ENCODE measurements around the gene ICAM4. TPM values are rescaled to one million over a fixed set of nuclear protein-coding genes. Genes with fewer than 3 reads are reported as not detected.

Gene ICAM4
- total and polyA plus RNA-seq, 2 donors from 2014 or later, result 0.85 to 1.1 TPM

DNA sequence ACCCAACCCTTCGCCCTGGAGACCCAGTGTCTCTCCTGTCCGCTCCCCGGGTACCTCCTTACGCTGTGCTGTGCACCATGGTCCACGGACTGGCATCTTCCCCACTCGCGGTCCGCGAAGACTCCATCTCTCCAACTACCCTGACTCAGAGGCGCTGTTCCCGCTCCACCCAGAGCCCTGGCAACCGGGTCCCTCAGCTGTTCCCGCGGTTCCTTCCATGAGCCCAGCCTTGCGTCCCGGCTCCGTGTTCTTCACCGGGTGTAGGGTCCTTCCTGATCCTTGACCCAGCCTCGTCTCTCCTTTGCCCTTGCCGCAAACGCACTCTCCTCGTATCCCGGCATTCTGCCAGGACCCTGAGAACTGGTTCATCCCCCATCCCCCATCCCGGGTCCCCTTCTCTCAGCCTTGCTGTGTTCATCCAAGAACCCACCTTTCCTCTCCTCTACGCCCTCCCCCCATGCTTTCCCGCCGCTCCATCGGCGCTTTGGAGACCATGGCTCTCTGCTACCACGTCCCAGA, 3.7 kb downstream of the ICAM4 start:
- Histone ChIP-seq H3K9me3 (ENCODE audit: control insufficient read depth in 2 of 3, insufficient read depth in 1 of 3, low read length in 3 of 3) (no peaks in the 10 kb centered on the region), H3K27me3 (ENCODE audit: control insufficient read depth, insufficient read depth, low read length) (peaks cover 50% of the 10 kb centered on the region), H3K4me1 (ENCODE audit: control insufficient read depth in 2 of 3, insufficient read depth in 2 of 3, low read depth in 1 of 3, low read length in 3 of 3) (peaks cover 0 to 36% (median 7%) of the 10 kb centered on the region in 3 donors), H3K27ac (ENCODE audit: low read depth in 2 of 2, low read length in 2 of 2) (no peak overlapping the region), H3K36me3 (ENCODE audit: control insufficient read depth in 2 of 3, insufficient read depth in 3 of 3, low read length in 3 of 3) (no peaks in the 10 kb centered on the region), H3K4me3 (ENCODE audit: low read length in 3 of 3) (no peak overlapping the region), H3K9ac (ENCODE audit: low read length in 3 of 3) (no peak overlapping the region)
- intact Hi-C loops (cut with DNase I), result no loop called here
- DNase-seq, result peak in 2 of 5 donors; percentile 26 to 79
- TF ChIP-seq, protein P1, sequence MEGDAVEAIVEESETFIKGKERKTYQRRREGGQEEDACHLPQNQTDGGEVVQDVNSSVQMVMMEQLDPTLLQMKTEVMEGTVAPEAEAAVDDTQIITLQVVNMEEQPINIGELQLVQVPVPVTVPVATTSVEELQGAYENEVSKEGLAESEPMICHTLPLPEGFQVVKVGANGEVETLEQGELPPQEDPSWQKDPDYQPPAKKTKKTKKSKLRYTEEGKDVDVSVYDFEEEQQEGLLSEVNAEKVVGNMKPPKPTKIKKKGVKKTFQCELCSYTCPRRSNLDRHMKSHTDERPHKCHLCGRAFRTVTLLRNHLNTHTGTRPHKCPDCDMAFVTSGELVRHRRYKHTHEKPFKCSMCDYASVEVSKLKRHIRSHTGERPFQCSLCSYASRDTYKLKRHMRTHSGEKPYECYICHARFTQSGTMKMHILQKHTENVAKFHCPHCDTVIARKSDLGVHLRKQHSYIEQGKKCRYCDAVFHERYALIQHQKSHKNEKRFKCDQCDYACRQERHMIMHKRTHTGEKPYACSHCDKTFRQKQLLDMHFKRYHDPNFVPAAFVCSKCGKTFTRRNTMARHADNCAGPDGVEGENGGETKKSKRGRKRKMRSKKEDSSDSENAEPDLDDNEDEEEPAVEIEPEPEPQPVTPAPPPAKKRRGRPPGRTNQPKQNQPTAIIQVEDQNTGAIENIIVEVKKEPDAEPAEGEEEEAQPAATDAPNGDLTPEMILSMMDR (IDR thresholded peaks at IDR 0.05; ENCODE audit: borderline replicate concordance, extremely low read depth, insufficient read depth), result no peak
- no peak for FAIRE-seq

DNA sequence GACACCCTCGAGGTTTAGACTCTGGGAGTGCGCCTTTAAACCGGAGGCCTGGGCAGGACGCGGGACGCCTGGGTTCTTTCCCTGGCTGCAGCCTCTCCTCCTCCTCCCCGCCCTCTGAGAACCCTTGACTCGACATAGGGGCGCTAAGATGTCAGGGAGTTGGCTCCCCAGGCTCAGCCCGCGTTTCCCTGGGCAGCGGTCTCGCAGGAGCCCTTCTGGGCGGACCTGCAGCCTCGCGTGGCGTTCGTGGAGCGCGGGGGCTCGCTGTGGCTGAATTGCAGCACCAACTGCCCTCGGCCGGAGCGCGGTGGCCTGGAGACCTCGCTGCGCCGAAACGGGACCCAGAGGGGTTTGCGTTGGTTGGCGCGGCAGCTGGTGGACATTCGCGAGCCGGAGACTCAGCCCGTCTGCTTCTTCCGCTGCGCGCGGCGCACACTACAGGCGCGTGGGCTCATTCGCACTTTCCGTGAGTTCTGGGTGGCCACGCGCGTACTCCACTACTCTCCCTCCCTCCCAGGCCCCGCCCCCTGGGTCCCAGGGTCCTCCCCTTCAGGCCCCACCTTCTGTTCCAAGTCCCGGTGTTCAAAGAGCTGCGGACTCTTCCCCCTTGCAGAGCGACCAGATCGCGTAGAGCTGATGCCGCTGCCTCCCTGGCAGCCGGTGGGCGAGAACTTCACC, 4.3 kb downstream of the ICAM4 start:
- FAIRE-seq (no peak), DNase-seq (peak; percentile 31 to 94 (median 37))
- TF ChIP-seq, protein P1 (IDR thresholded peaks at IDR 0.05; ENCODE audit: borderline replicate concordance, extremely low read depth, insufficient read depth), result no peak
- peaks cover 0 to 42% (median 5%) of the 10 kb centered on the region in 3 donors for H3K4me1 ChIP-seq (ENCODE audit: control insufficient read depth in 2 of 3, insufficient read depth in 2 of 3, low read depth in 1 of 3, low read length in 3 of 3)
- no peaks in the 10 kb centered on the region for H3K9me3 ChIP-seq (ENCODE audit: control insufficient read depth in 2 of 3, insufficient read depth in 1 of 3, low read length in 3 of 3)
- intact Hi-C loops (cut with DNase I), result no loop called here
- H3K27me3 ChIP-seq (ENCODE audit: control insufficient read depth, insufficient read depth, low read length), result peaks cover 55% of the 10 kb centered on the region
- no peak overlapping the region for H3K9ac ChIP-seq (ENCODE audit: low read length in 3 of 3)
- H3K4me3 ChIP-seq (ENCODE audit: low read length in 3 of 3), result peak overlapping the region in 1 of 3 donors; percentile 39
- H3K27ac ChIP-seq (ENCODE audit: low read depth in 2 of 2, low read length in 2 of 2), result no peak overlapping the region
- no peaks in the 10 kb centered on the region for H3K36me3 ChIP-seq (ENCODE audit: control insufficient read depth in 2 of 3, insufficient read depth in 3 of 3, low read length in 3 of 3)

DNA sequence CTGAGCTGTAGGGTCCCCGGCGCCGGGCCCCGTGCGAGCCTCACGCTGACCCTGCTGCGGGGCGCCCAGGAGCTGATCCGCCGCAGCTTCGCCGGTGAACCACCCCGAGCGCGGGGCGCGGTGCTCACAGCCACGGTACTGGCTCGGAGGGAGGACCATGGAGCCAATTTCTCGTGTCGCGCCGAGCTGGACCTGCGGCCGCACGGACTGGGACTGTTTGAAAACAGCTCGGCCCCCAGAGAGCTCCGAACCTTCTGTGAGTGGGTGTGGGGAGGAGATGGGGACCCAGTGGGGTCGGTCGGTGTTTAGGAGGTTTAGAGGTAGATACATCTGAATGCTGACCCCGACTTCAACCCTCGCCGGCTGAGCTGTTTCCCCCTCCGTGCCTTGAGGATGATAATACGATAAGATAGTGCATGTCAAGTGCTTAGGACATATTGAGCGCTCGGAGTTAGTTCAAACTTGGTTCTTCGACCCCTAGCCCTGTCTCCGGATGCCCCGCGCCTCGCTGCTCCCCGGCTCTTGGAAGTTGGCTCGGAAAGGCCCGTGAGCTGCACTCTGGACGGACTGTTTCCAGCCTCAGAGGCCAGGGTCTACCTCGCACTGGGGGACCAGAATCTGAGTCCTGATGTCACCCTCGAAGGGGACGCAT, 4.9 kb downstream of the ICAM4 start:
- Histone ChIP-seq H3K36me3 (ENCODE audit: control insufficient read depth in 2 of 3, insufficient read depth in 3 of 3, low read length in 3 of 3) (no peaks in the 10 kb centered on the region), H3K4me3 (ENCODE audit: low read length in 3 of 3) (peak overlapping the region; percentile 20 to 47 (median 39)), H3K27ac (ENCODE audit: low read depth in 2 of 2, low read length in 2 of 2) (no peak overlapping the region), H3K9me3 (ENCODE audit: control insufficient read depth in 2 of 3, insufficient read depth in 1 of 3, low read length in 3 of 3) (no peaks in the 10 kb centered on the region), H3K27me3 (ENCODE audit: control insufficient read depth, insufficient read depth, low read length) (peaks cover 57% of the 10 kb centered on the region), H3K9ac (ENCODE audit: low read length in 3 of 3) (no peak overlapping the region), H3K4me1 (ENCODE audit: control insufficient read depth in 2 of 3, insufficient read depth in 2 of 3, low read depth in 1 of 3, low read length in 3 of 3) (peaks cover 0 to 41% (median 3%) of the 10 kb centered on the region in 3 donors)
- intact Hi-C loops (cut with DNase I), result no loop called here
- DNase-seq, result peak in 1 of 5 donors; percentile 76
- TF ChIP-seq, protein P1 (IDR thresholded peaks at IDR 0.05; ENCODE audit: borderline replicate concordance, extremely low read depth, insufficient read depth), result no peak
- FAIRE-seq, result no peak

Data from kidney (tissue), 14 donors.